Neutrophil (primary cell): ENCODE measurements around the gene GABRG2.

Experiments
- H3K27ac ChIP-seq: fragments of 200-600 bp; sonication (generic); 2 replicates; pipeline ENCODE4 v1.5.1; 2016; ENCODE audit warnings: mild to moderate bottlenecking, moderate library complexity
- H3K27me3 ChIP-seq: fragments of 200-600 bp; sonication (generic); 2 replicates; pipeline ENCODE4 v1.6.0; 2016; ENCODE audit warnings: mild to moderate bottlenecking
- H3K36me3 ChIP-seq: fragments of 200-600 bp; sonication (generic); 2 replicates; pipeline ENCODE4 v1.5.1; 2017
- H3K4me1 ChIP-seq, 2 experiments: fragments of 200-600 bp in 1 of 2; sonication (generic) in 1 of 2; 1 replicate in 1 of 2; 2 replicates in 1 of 2; pipeline versions ENCODE4 v1.5.1 to v1.6.1; 2013 to 2016; ENCODE audit warnings: low read depth in 1 of 2, low read length in 1 of 2, mild to moderate bottlenecking in 1 of 2, moderate library complexity in 1 of 2; ENCODE audit not compliant: control insufficient read depth in 1 of 2, insufficient read depth in 1 of 2
- H3K4me3 ChIP-seq, 2 experiments: fragments of 200-600 bp in 1 of 2; sonication (generic) in 1 of 2; 1 replicate in 1 of 2; 2 replicates in 1 of 2; pipeline ENCODE4 v1.5.1; 2013 to 2016; ENCODE audit warnings: low read depth in 1 of 2, low read length in 1 of 2, mild to moderate bottlenecking in 1 of 2, moderate library complexity in 1 of 2
- H3K9me3 ChIP-seq: fragments of 200-600 bp; sonication (generic); 2 replicates; pipeline ENCODE4 v1.5.1; 2016
- CTCF ChIP-seq: fragments of 200-600 bp; sonication (generic); IDR thresholded peaks from 2 replicates; pipeline ENCODE4 v1.5.1; 2016; ENCODE audit warnings: antibody characterized with exemption

Gene GABRG2

GRCh38 chr5:162187371-162187770 is 119.8 kb downstream of the GABRG2 start:
- no peak for TF ChIP-seq CTCF
- Histone ChIP-seq H3K27ac (no peak overlapping the region), H3K36me3 (no peaks in the 10 kb centered on the region), H3K9me3 (no peaks in the 10 kb centered on the region), H3K4me3 (no peak overlapping the region), H3K4me1 (no peaks in the 10 kb centered on the region), H3K27me3 (no peaks in the 10 kb centered on the region)

GRCh38 chr5:162189719-162190118 is 122.1 kb downstream of the GABRG2 start:
- H3K36me3 ChIP-seq: no peaks in the 10 kb centered on the region
- H3K4me1 ChIP-seq: no peaks in the 10 kb centered on the region
- no peak for TF ChIP-seq CTCF
- no peaks in the 10 kb centered on the region for H3K27me3 ChIP-seq
- H3K9me3 ChIP-seq: no peaks in the 10 kb centered on the region
- no peak overlapping the region for H3K27ac ChIP-seq
- H3K4me3 ChIP-seq: no peak overlapping the region

GRCh38 chr5:162193012-162193411 is 125.4 kb downstream of the GABRG2 start:
- Histone ChIP-seq H3K36me3 (no peaks in the 10 kb centered on the region), H3K4me1 (no peaks in the 10 kb centered on the region), H3K9me3 (no peaks in the 10 kb centered on the region), H3K27ac (no peak overlapping the region), H3K27me3 (no peaks in the 10 kb centered on the region), H3K4me3 (no peak overlapping the region)
- TF ChIP-seq CTCF: no peak

GRCh38 chr5:162196351-162196750 is 128.8 kb downstream of the GABRG2 start:
- Histone ChIP-seq H3K27me3 (no peaks in the 10 kb centered on the region), H3K4me1 (no peaks in the 10 kb centered on the region), H3K27ac (no peak overlapping the region), H3K9me3 (no peaks in the 10 kb centered on the region), H3K36me3 (no peaks in the 10 kb centered on the region), H3K4me3 (no peak overlapping the region)
- TF ChIP-seq CTCF: no peak

GRCh38 chr5:162202285-162202880 is 134.8 kb downstream of the GABRG2 start:
- no peak overlapping the region for H3K27ac ChIP-seq
- no peaks in the 10 kb centered on the region for H3K9me3 ChIP-seq
- H3K4me1 ChIP-seq: no peaks in the 10 kb centered on the region
- H3K36me3 ChIP-seq: no peaks in the 10 kb centered on the region
- TF ChIP-seq CTCF: no peak
- no peak overlapping the region for H3K4me3 ChIP-seq
- no peaks in the 10 kb centered on the region for H3K27me3 ChIP-seq
